T-helper 1 cell treated with Interleukin-12 subunit alpha and Interleukin-12 subunit beta and Interleukin-4 antibody, amounts not matched to agents 30 ng/mL and 1 ng/mL, for 36 hours (primary cell): Measurements from ENCODE around the gene RPS6KA5. TPM values are rescaled to one million over a fixed set of nuclear protein-coding genes. Genes with fewer than 3 reads are reported as not detected.
"Not testable (repeated sequence)": the region's sequence is repeated elsewhere in the genome, so short reads cannot be mapped to it uniquely, and the experiment has no call there.

Experiments used
- intact Hi-C: fragments of 100-400 bp; cut with micrococcal nuclease; formaldehyde crosslinking; loops from one replicate; pipeline ENCODE4 v1.15.1; 2024
- total RNA-seq: library from RNA; stranded (reverse); gene quantifications from 2 replicates; pipeline ENCODE4 v1.2.3, GENCODE V29; 2022

RPS6KA5 gene
- total RNA-seq, 1 donor from 2014 or later = 49.6 TPM

- intact Hi-C loops = no loop called here
These were observed 174.1 kb downstream of the RPS6KA5 start for GRCh38 chr14:90886297-90886815.

GRCh38 chr14:90883782-90884181 lies 176.7 kb downstream of the RPS6KA5 start:
- intact Hi-C loops = no loop called here

- intact Hi-C loops = no loop called here
These were observed 177.2 kb downstream of the RPS6KA5 start for GRCh38 chr14:90883197-90883596.

GRCh38 chr14:90880282-90880681 lies 180.2 kb downstream of the RPS6KA5 start:
- intact Hi-C loops = no loop called here

- intact Hi-C loops = no loop called here
These were observed 185.8 kb downstream of the RPS6KA5 start for GRCh38 chr14:90874599-90874998.

GRCh38 chr14:90871605-90872233 lies 188.7 kb downstream of the RPS6KA5 start:
- intact Hi-C loops = no loop called here

GRCh38 chr14:90870950-90871604 lies 189.4 kb downstream of the RPS6KA5 start:
- intact Hi-C loops = no loop called here

GRCh38 chr14:90867501-90867900 lies 192.9 kb downstream of the RPS6KA5 start:
- intact Hi-C loops = no loop called here

- intact Hi-C loops = no loop called here
These were observed 193.6 kb downstream of the RPS6KA5 start for GRCh38 chr14:90866833-90867232.

GRCh38 chr14:90864741-90865140 lies 195.7 kb downstream of the RPS6KA5 start:
- intact Hi-C loops = no loop called here

- intact Hi-C loops = no loop called here
These were observed 201.9 kb downstream of the RPS6KA5 start for GRCh38 chr14:90858511-90858910.

- intact Hi-C loops = no loop called here
These were observed 202.6 kb downstream of the RPS6KA5 start for GRCh38 chr14:90857866-90858265.

GRCh38 chr14:90856115-90856514 lies 204.3 kb downstream of the RPS6KA5 start:
- intact Hi-C loops = not testable (repeated sequence)

GRCh38 chr14:90853116-90853515 lies 207.3 kb downstream of the RPS6KA5 start:
- intact Hi-C loops = no loop called here

GRCh38 chr14:90851327-90852036 lies 209.0 kb downstream of the RPS6KA5 start:
- intact Hi-C loops = no loop called here

GRCh38 chr14:90850487-90850886 lies 210.0 kb downstream of the RPS6KA5 start:
- intact Hi-C loops = no loop called here

- intact Hi-C loops = no loop called here
These were observed 210.5 kb downstream of the RPS6KA5 start for GRCh38 chr14:90849787-90850444.

GRCh38 chr14:90848944-90849731 lies 211.3 kb downstream of the RPS6KA5 start:
- intact Hi-C loops = no loop called here

- intact Hi-C loops = no loop called here
These were observed 213.9 kb downstream of the RPS6KA5 start for GRCh38 chr14:90846511-90846910.

- intact Hi-C loops = no loop called here
These were observed 216.1 kb downstream of the RPS6KA5 start for GRCh38 chr14:90844321-90844720.

GRCh38 chr14:90842726-90843125 lies 217.7 kb downstream of the RPS6KA5 start:
- intact Hi-C loops = no loop called here
